ENCODE results near the gene GOSR1.
"Not testable (repeated sequence)": the region's sequence is repeated elsewhere in the genome, so short reads cannot be mapped to it uniquely, and the experiment has no call there.

GOSR1 gene

GRCh38 chr17:30549181-30549580 is 72.0 kb downstream of the GOSR1 start:
- not testable (repeated sequence) for DNase-seq

GRCh38 chr17:30549864-30550511 is 72.8 kb downstream of the GOSR1 start:
- no peak for DNase-seq

GRCh38 chr17:30550512-30551273 is 73.5 kb downstream of the GOSR1 start:
- no peak for DNase-seq

DNA sequence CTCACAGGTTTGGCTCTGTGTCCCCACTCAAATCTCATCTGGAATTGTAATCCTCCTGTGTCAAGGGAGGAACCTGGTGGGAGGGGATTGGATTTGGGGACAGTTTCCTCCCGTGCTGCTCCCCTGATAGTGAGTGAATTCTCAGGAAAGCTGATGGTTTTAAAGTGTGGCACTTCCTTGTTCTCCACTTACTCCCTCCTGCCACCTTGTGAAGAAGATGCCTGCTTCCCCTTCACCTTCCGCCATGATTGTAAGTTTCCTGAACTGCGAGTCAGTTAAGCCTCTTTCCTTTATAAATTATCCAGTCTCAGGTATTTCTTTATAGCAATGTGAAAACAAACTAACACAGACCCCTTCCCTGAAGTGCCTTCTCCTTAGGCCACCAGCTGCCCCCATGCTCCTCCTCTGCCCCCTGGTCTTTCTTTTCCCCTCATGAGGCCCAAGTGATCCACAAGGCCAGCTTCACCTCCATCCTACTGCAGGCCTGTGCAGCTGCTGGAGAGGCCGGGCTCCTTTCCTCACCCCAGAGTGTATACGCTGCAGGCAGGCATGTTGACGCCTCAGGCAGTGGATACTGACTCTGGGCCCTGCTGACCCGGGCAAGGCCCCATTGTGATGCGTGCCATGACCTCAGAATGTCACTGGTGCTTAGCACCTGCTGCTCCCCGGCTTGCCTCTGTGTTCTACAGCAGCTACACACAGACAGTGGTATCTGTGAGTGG is 74.2 kb downstream of the GOSR1 start:
- not testable (repeated sequence) for DNase-seq

GRCh38 chr17:30551996-30552339 is 74.8 kb downstream of the GOSR1 start:
- no peak for DNase-seq

DNA sequence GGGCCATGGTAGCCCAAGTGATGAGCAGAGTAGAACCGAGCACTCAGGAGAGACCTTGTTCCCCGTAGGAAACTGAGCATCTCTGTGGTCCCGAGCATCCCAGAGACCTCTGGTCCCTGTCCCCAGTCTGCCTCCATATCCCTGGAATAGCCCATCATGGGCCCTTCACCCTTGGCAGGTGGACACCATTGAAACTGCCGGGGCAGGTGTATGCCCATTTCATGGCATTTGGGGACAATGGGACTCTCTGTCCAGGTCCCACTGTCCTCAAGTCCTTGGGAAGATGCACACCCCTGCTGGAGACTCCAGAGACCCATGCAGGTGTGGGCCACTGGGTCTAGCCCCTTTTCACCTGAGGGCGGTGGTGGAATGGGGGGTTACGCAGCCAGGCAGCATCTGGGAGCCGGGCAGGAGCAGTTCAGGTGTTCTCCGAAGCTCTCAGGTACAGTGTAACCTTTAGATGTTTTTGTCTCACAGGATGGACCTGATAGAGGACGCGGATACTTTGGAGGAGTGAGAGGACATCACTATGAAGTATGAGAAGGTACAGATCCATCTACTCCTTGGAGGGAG is 75.9 kb downstream of the GOSR1 start:
- DNase-seq: no peak

DNA sequence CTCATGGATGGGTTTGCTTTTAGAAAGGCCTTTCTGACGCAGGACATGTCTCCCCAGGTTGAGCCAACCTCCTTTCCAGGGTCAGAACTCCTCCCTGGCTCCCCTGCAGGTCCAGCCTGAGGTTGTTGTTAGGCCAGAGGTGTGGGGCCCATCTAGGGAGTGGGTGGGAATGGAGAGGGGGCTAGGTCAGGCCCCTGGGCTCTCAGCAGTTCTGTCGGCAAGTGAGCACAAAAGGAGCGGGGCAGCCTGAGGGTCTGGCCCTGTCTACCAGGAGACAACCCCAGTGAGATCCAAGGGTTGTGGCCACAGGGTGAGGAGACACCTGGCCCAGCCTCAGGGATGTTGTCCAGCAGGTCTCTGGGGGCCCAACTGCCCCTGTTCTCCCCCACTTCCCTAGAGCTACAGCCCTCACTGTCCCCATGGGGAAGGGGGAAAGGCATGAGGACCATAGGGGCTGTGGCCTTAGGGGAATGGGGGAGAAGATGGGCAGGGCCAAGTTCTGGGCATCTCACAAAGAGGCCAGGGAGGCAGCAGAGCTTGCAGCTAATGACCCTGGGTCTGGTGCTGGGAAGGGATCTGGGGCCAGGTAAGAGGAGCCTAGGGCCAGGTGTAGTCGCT is 76.7 kb downstream of the GOSR1 start:
- not testable (repeated sequence) for DNase-seq

GRCh38 chr17:30554839-30555751 is 77.9 kb downstream of the GOSR1 start:
- no peak for DNase-seq

GRCh38 chr17:30555942-30556341 is 78.7 kb downstream of the GOSR1 start:
- DNase-seq: no peak

- no peak for DNase-seq
Measured at GRCh38 chr17:30556374-30557332, 79.4 kb downstream of the GOSR1 start.

GRCh38 chr17:30557916-30558685 is 80.9 kb downstream of the GOSR1 start:
- DNase-seq: no peak

- no peak for DNase-seq
Measured at GRCh38 chr17:30558686-30559545, 81.7 kb downstream of the GOSR1 start.

DNA sequence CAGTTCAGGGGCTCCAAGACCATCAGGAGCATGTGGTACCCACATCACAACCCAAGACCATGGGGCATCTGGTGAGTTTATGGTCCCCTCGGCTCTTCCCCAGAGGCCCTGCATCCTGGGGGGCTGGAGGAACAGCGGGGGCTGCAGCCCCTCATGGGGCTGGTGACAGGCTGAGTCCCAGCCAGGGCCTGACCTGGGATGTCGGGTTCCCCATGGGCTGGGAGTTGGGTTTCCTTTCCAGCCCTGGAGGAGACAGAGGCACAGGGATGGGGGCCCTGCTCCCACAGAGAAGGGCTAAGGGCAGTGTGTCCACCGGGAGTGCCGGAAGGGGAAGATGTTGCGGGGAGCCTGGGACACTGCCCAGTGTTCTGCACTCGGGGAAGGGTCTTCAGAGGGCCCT is 82.4 kb downstream of the GOSR1 start:
- no peak for DNase-seq

DNA sequence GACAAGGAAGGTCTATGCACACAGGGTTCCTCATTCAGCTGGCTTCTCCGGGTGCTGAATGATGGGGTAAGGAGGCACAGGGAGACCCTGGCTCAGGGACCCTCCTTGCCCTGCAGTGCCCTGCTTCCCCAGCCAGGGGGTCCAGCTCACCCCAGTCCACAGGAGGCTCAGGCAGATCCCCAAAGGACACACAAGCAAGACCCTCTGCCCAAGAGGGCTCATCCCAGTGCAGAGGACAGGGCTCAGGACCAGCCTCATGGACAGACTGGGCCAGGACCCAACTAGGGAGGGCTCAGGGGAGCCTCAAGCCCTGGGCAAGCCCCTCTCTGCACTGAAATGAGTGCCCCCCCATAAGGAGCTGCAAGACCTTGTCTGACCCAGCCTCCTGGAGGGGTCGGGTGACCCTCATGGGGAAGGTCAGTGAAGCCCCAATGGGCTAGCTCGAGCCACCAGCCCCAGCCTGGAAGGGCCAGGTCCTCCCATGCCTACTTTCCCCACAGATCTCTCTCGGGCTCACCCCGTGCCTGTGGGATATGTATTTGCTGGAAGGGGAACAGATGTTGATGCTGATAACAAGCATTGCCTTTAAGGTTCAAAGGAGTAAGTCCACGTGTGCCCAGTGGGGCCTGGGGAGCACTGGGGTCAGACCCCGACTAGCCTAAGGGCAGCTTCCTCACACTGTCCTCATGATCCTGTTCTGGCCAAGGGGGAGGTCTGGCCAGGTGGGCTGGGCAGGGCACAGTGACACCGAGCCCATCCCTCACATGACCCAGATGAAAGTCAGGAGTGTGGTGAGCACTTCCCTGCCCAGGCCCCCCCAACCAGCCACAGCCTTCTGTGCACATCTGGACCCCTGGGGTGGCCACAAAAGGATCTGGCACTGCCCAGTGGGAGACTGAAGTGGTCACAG is 83.2 kb downstream of the GOSR1 start:
- DNase-seq: not testable (repeated sequence)

GRCh38 chr17:30561766-30562165 is 84.6 kb downstream of the GOSR1 start:
- not testable (repeated sequence) for DNase-seq

DNA sequence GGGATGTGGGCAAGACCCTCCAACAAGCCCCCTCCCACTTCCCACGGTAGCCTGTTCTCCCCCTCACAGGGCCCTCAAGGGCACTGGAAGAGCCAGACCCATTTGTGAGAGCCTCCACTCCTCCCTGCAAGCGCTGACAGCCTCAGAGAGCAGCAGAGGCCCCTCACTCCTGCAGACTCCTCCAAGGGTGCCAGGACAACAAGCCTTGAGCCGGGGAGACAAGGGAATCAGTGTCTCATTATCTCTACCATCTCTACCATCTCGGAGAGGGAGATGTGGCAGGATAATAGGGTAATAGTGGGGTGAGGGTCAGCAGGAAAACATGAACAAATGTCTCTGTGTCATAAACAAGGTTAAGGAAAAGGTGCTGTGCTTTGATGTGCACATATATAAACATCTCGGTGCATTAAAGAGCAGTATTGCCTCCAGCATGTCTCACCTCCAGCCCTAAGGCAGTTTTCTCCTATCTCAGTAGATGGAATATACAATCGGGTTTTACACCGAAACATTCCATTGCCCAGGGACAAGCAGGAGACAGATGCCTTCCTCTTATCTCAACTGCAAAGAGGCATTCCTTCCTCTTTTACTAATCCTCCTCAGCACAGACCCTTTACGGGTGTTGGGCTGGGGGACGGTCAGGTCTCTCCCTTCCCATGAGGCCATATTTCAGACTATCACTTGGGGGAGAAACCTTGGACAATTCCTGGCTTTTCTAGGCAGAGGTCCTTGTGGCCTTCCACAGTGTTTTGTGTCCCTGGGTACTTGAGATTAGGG is 86.1 kb downstream of the GOSR1 start:
- DNase-seq: not testable (repeated sequence)

- not testable (repeated sequence) for DNase-seq
Measured at GRCh38 chr17:30563905-30564390, 86.7 kb downstream of the GOSR1 start.

Data from NCI-H510A treated with DMSO at 0.1 percent for 48 hours (cell line).